Measurements from ENCODE around the gene PRKAG2.

Gene PRKAG2

GRCh38 chr7:151741585-151741984 lies 135.3 kb downstream of the PRKAG2 start:
- Histone ChIP-seq H3K27me3 (ENCODE audit: control insufficient read depth, insufficient read depth, low read length, poor library complexity, severe bottlenecking) (no peaks in the 10 kb centered on the region), H3K4me3 (ENCODE audit: insufficient read depth, low read depth, low read length) (no peak overlapping the region), H3K36me3 (ENCODE audit: control insufficient read depth, insufficient read depth, low read length) (no peaks in the 10 kb centered on the region), H3K4me1 (ENCODE audit: control insufficient read depth, insufficient read depth, low read length) (peaks cover 21% of the 10 kb centered on the region), H3K9me3 (ENCODE audit: control insufficient read depth, low read length) (no peaks in the 10 kb centered on the region), H3K27ac (ENCODE audit: insufficient read depth, low read depth, low read length, poor library complexity, severe bottlenecking) (no peak overlapping the region)
- 95 to 98% methylated on average over 6 to 7 of the region's 7 CpGs for WGBS, 2 experiments

GRCh38 chr7:151740081-151740851 lies 136.6 kb downstream of the PRKAG2 start:
- WGBS, 2 experiments: 37 to 46% methylated on average over 16 of the region's 16 CpGs
- Histone ChIP-seq H3K27ac (ENCODE audit: insufficient read depth, low read depth, low read length, poor library complexity, severe bottlenecking) (peak overlapping the region; percentile 20), H3K4me3 (ENCODE audit: insufficient read depth, low read depth, low read length) (no peak overlapping the region)

GRCh38 chr7:151738925-151739324 lies 138.0 kb downstream of the PRKAG2 start:
- Histone ChIP-seq H3K4me1 (ENCODE audit: control insufficient read depth, insufficient read depth, low read length) (peaks cover 32% of the 10 kb centered on the region), H3K9me3 (ENCODE audit: control insufficient read depth, low read length) (no peaks in the 10 kb centered on the region), H3K27me3 (ENCODE audit: control insufficient read depth, insufficient read depth, low read length, poor library complexity, severe bottlenecking) (no peaks in the 10 kb centered on the region), H3K27ac (ENCODE audit: insufficient read depth, low read depth, low read length, poor library complexity, severe bottlenecking) (no peak overlapping the region), H3K4me3 (ENCODE audit: insufficient read depth, low read depth, low read length) (no peak overlapping the region), H3K36me3 (ENCODE audit: control insufficient read depth, insufficient read depth, low read length) (no peaks in the 10 kb centered on the region)
- WGBS, 2 experiments: 96 to 97% methylated on average over 10 of the region's 10 CpGs

More at GRCh38 chr7:151740081-151740851, 136.6 kb downstream of the PRKAG2 start:
- Histone ChIP-seq H3K9me3 (ENCODE audit: control insufficient read depth, low read length) (no peaks in the 10 kb centered on the region), H3K4me1 (ENCODE audit: control insufficient read depth, insufficient read depth, low read length) (peaks cover 32% of the 10 kb centered on the region), H3K27me3 (ENCODE audit: control insufficient read depth, insufficient read depth, low read length, poor library complexity, severe bottlenecking) (no peaks in the 10 kb centered on the region), H3K36me3 (ENCODE audit: control insufficient read depth, insufficient read depth, low read length) (no peaks in the 10 kb centered on the region)

GRCh38 chr7:151736403-151736909 lies 140.5 kb downstream of the PRKAG2 start:
- 37 to 42% methylated on average over 10 of the region's 10 CpGs for WGBS, 2 experiments
- no peaks in the 10 kb centered on the region for H3K36me3 ChIP-seq (ENCODE audit: control insufficient read depth, insufficient read depth, low read length)
- no peaks in the 10 kb centered on the region for H3K27me3 ChIP-seq (ENCODE audit: control insufficient read depth, insufficient read depth, low read length, poor library complexity, severe bottlenecking)
- H3K9me3 ChIP-seq (ENCODE audit: control insufficient read depth, low read length): no peaks in the 10 kb centered on the region
- H3K27ac ChIP-seq (ENCODE audit: insufficient read depth, low read depth, low read length, poor library complexity, severe bottlenecking): peak overlapping the region; percentile 64
- peaks cover 24% of the 10 kb centered on the region for H3K4me1 ChIP-seq (ENCODE audit: control insufficient read depth, insufficient read depth, low read length)
- no peak overlapping the region for H3K4me3 ChIP-seq (ENCODE audit: insufficient read depth, low read depth, low read length)

DNA sequence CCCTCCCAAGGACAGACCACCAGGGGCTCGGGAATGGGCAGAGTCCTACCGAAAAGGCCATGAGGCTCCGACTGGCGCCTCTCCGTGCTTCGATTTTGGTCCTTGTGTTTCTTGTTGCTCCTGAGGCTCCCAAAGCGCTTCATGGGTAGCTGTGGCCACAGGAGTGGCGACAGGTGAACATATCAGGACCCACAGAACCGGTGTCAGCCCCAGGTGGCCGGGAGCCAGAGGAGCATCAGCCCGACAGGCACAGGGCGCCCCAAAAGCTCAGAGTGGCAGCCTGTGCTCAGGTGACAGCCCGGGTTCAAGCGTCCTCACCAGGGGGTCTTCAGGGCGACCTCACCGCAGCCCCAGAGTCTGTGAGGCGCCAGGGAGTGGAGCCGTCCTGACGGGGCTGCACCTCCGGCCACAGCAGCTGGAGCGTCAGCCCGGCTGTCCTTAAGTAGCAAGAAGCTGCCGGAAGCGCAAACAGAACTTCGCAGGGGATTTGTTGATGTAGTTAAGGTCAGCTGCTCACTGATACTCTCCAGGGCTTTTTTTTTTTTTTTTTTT lies 141.0 kb downstream of the PRKAG2 start:
- 66 to 67% methylated on average over 25 of the region's 25 CpGs for WGBS, 2 experiments
- Histone ChIP-seq H3K27ac (ENCODE audit: insufficient read depth, low read depth, low read length, poor library complexity, severe bottlenecking) (peak overlapping the region; percentile 30), H3K9me3 (ENCODE audit: control insufficient read depth, low read length) (no peaks in the 10 kb centered on the region), H3K27me3 (ENCODE audit: control insufficient read depth, insufficient read depth, low read length, poor library complexity, severe bottlenecking) (no peaks in the 10 kb centered on the region), H3K4me3 (ENCODE audit: insufficient read depth, low read depth, low read length) (no peak overlapping the region), H3K36me3 (ENCODE audit: control insufficient read depth, insufficient read depth, low read length) (no peaks in the 10 kb centered on the region), H3K4me1 (ENCODE audit: control insufficient read depth, insufficient read depth, low read length) (peaks cover 29% of the 10 kb centered on the region)

DNA sequence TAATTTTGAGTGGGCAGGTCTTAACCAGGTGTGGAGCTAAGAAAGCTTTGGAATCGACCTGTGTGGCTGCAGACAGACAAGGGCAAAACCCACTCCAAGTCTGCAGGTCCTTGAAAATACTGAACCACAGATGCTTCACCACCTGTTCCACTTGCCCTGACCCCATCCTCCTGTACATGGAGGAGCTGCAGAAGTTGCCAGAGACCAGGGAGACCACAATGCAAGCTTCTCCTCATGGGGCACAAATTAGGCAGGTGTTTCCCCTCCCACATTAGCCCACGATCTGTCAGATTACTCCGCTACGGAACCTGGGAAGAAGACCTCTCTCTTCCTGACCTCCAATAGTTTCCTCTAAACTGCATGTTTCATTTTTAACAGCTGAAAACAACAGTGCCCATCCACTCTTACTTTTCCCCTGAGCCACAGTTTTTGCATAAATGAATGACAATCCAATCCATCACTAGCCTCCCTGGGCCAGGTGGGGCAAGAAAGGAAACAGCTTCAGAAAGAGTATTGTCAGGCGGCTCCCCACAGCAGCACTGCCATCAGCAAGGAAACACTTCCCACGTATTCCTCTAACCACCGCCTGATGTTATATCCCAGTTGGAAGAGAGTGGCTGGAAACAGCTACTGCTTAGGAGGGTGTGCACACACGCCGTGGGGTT lies 141.6 kb downstream of the PRKAG2 start:
- 76 to 78% methylated on average over 9 of the region's 9 CpGs for WGBS, 2 experiments
- no peaks in the 10 kb centered on the region for H3K9me3 ChIP-seq (ENCODE audit: control insufficient read depth, low read length)
- H3K27me3 ChIP-seq (ENCODE audit: control insufficient read depth, insufficient read depth, low read length, poor library complexity, severe bottlenecking): no peaks in the 10 kb centered on the region
- H3K36me3 ChIP-seq (ENCODE audit: control insufficient read depth, insufficient read depth, low read length): no peaks in the 10 kb centered on the region
- H3K4me1 ChIP-seq (ENCODE audit: control insufficient read depth, insufficient read depth, low read length): peaks cover 30% of the 10 kb centered on the region
- no peak overlapping the region for H3K27ac ChIP-seq (ENCODE audit: insufficient read depth, low read depth, low read length, poor library complexity, severe bottlenecking)
- H3K4me3 ChIP-seq (ENCODE audit: insufficient read depth, low read depth, low read length): no peak overlapping the region

GRCh38 chr7:151732834-151733592 lies 143.9 kb downstream of the PRKAG2 start:
- no peaks in the 10 kb centered on the region for H3K36me3 ChIP-seq (ENCODE audit: control insufficient read depth, insufficient read depth, low read length)
- WGBS, 2 experiments: 86 to 95% methylated on average over 9 of the region's 9 CpGs
- no peaks in the 10 kb centered on the region for H3K9me3 ChIP-seq (ENCODE audit: control insufficient read depth, low read length)
- no peak overlapping the region for H3K4me3 ChIP-seq (ENCODE audit: insufficient read depth, low read depth, low read length)
- H3K27me3 ChIP-seq (ENCODE audit: control insufficient read depth, insufficient read depth, low read length, poor library complexity, severe bottlenecking): no peaks in the 10 kb centered on the region
- no peak overlapping the region for H3K27ac ChIP-seq (ENCODE audit: insufficient read depth, low read depth, low read length, poor library complexity, severe bottlenecking)
- peaks cover 24% of the 10 kb centered on the region for H3K4me1 ChIP-seq (ENCODE audit: control insufficient read depth, insufficient read depth, low read length)

- no peak overlapping the region for H3K4me3 ChIP-seq (ENCODE audit: insufficient read depth, low read depth, low read length)
- no peaks in the 10 kb centered on the region for H3K27me3 ChIP-seq (ENCODE audit: control insufficient read depth, insufficient read depth, low read length, poor library complexity, severe bottlenecking)
- H3K27ac ChIP-seq (ENCODE audit: insufficient read depth, low read depth, low read length, poor library complexity, severe bottlenecking): no peak overlapping the region
- WGBS, 2 experiments: 94 to 95% methylated on average over 13 of the region's 13 CpGs
- peaks cover 32% of the 10 kb centered on the region for H3K4me1 ChIP-seq (ENCODE audit: control insufficient read depth, insufficient read depth, low read length)
- no peaks in the 10 kb centered on the region for H3K36me3 ChIP-seq (ENCODE audit: control insufficient read depth, insufficient read depth, low read length)
- H3K9me3 ChIP-seq (ENCODE audit: control insufficient read depth, low read length): no peaks in the 10 kb centered on the region
These were observed 144.6 kb downstream of the PRKAG2 start for GRCh38 chr7:151732292-151732691.

DNA sequence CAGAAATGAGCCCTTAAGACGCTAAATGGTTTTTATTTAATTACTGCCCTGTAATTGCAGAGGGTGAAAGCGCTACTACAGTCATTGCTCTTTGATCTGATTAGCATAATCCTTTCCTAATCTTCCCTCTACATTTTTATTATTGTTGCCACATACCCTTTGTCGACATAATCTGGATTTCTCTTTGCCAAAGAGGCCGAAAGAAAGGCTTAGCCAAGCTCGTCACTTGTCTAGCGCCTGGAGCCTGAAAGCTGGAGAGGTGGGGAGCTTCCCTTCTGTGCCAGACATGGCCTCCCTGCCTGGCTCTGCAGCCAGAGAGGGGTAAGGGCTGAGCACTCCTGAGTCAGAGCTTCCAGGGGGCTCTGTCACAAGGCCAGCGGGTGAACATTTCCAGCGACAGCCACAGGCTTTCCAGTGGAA lies 145.9 kb downstream of the PRKAG2 start:
- Histone ChIP-seq H3K4me3 (ENCODE audit: insufficient read depth, low read depth, low read length) (no peak overlapping the region), H3K27me3 (ENCODE audit: control insufficient read depth, insufficient read depth, low read length, poor library complexity, severe bottlenecking) (no peaks in the 10 kb centered on the region), H3K36me3 (ENCODE audit: control insufficient read depth, insufficient read depth, low read length) (no peaks in the 10 kb centered on the region), H3K9me3 (ENCODE audit: control insufficient read depth, low read length) (no peaks in the 10 kb centered on the region), H3K27ac (ENCODE audit: insufficient read depth, low read depth, low read length, poor library complexity, severe bottlenecking) (no peak overlapping the region), H3K4me1 (ENCODE audit: control insufficient read depth, insufficient read depth, low read length) (peaks cover 28% of the 10 kb centered on the region)
- WGBS, 2 experiments: 82 to 85% methylated on average over 8 of the region's 8 CpGs

All from ectodermal cell (in vitro differentiated cells).